Hepatocyte (in vitro differentiated cells): ENCODE data around the gene CRACDL.

Source experiments
- CTCF ChIP-seq: fragments of 200-600 bp; sonication (generic); IDR thresholded peaks from 2 replicates; pipeline ENCODE4 v1.5.1; 2016; ENCODE audit warnings: antibody characterized with exemption, mild to moderate bottlenecking; ENCODE audit not compliant: poor library complexity
- EZH2 ChIP-seq: fragments of 200-600 bp; sonication (generic); IDR thresholded peaks from 2 replicates; pipeline ENCODE4 v1.6.1; 2016; ENCODE audit warnings: antibody characterized with exemption, mild to moderate bottlenecking, borderline replicate concordance
- EZH2phosphoT487 ChIP-seq: fragments of 200-600 bp; sonication (generic); IDR thresholded peaks from one replicate; pipeline ENCODE4 v1.6.1; 2018; ENCODE audit warnings: antibody characterized with exemption, mild to moderate bottlenecking, low read depth, moderate library complexity; ENCODE audit not compliant: unreplicated experiment, severe bottlenecking

DNA sequence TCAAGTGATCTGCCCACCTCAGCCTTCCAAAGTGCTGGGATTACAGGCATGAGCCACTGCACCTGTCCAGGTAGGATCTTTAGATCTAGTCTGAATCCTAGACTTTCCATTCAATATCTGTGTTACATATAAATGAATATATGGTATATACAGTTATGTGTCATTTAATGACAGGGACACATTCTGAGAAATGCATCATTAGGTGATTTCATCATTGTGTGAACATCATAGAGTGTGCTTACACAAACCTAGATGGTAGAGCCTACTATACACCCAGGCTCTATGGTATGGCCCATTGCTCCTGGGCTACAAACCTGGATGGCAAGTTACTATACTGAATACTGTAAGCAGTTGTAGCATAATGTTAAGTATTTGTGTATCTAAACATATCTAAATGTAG, 189.6 kb downstream of the CRACDL start:
- TF ChIP-seq CTCF = no peak
- no peak for TF ChIP-seq EZH2
- TF ChIP-seq EZH2phosphoT487 = no peak
